Stimulated activated CD4-positive, alpha-beta T cell treated with anti-CD3 and anti-CD28 coated beads, Interleukin-1b, Interleukin-23, amount 100 ng/mL, for 1 hour (primary cell): Measurements from ENCODE around the gene MS4A2.
"Not testable (repeated sequence)": the region's sequence is repeated elsewhere in the genome, so short reads cannot be mapped to it uniquely, and the experiment has no call there.

Source experiments
- DNase-seq, 2 donors: peaks; one replicate each; pipeline ENCODE4 v3.0.0-alpha.2; 2020; ENCODE audit warnings: low read depth in 2 of 2

The MS4A2 gene

GRCh38 chr11:60088364-60088763, at the start of gene MS4A2:
Gene MS4A2, plus strand, starts transcription at chr11:60088664. Its CDS starts 102 bp downstream, at chr11:60088766.
- no peak for DNase-seq

- DNase-seq, result no peak
Observed at GRCh38 chr11:60040109-60040508, 48.4 kb upstream of the MS4A2 start, which contains the start of gene OOSP2. Gene OOSP2, plus strand, starts transcription at chr11:60040409. Its CDS starts 51 bp downstream, at chr11:60040460.

- not testable (repeated sequence) for DNase-seq
Observed at GRCh38 chr11:60050422-60050821, 38.0 kb upstream of the MS4A2 start.

GRCh38 chr11:60050839-60051238, 37.6 kb upstream of the MS4A2 start:
- not testable (repeated sequence) for DNase-seq

GRCh38 chr11:60056349-60056969, 32.0 kb upstream of the MS4A2 start, which contains the start of gene MS4A3:
Gene MS4A3, plus strand, starts transcription at chr11:60056665. Its CDS starts 4,496 bp downstream, at chr11:60061161.
- DNase-seq, result no peak

- DNase-seq, result no peak
Observed at GRCh38 chr11:60059052-60059451, 29.4 kb upstream of the MS4A2 start.

- no peak for DNase-seq
Observed at GRCh38 chr11:60059521-60060240, 28.8 kb upstream of the MS4A2 start.

GRCh38 chr11:60064111-60064510, 24.4 kb upstream of the MS4A2 start:
- no peak for DNase-seq

GRCh38 chr11:60065801-60066200, 22.7 kb upstream of the MS4A2 start:
- DNase-seq, result no peak

- DNase-seq, result no peak
Observed at GRCh38 chr11:60069450-60069849, 19.0 kb upstream of the MS4A2 start.

GRCh38 chr11:60071644-60072043, 16.8 kb upstream of the MS4A2 start:
- not testable (repeated sequence) for DNase-seq

GRCh38 chr11:60077216-60077817, 11.1 kb upstream of the MS4A2 start:
- no peak for DNase-seq

- DNase-seq, result no peak
Observed at GRCh38 chr11:60077981-60078380, 10.5 kb upstream of the MS4A2 start.

GRCh38 chr11:60078745-60079144, 9.7 kb upstream of the MS4A2 start:
- no peak for DNase-seq

GRCh38 chr11:60080535-60080934, 7.9 kb upstream of the MS4A2 start:
- DNase-seq, result no peak

- DNase-seq, result no peak
Observed at GRCh38 chr11:60084631-60085273, 3.7 kb upstream of the MS4A2 start.

GRCh38 chr11:60085909-60086308, 2.6 kb upstream of the MS4A2 start:
- no peak for DNase-seq

GRCh38 chr11:60087239-60087638, 1.2 kb upstream of the MS4A2 start:
- DNase-seq, result no peak

- no peak for DNase-seq
Observed at GRCh38 chr11:60095477-60096120, 7.1 kb downstream of the MS4A2 start.

- DNase-seq, result no peak
Observed at GRCh38 chr11:60097189-60097588, 8.7 kb downstream of the MS4A2 start.

GRCh38 chr11:60098508-60098907, 10.0 kb downstream of the MS4A2 start:
- no peak for DNase-seq

- no peak for DNase-seq
Observed at GRCh38 chr11:60100516-60100915, 12.1 kb downstream of the MS4A2 start.
